HG02981 (cell line): ENCODE measurements around the gene CMPK1.

ENCODE experiments used
- ATAC-seq: cut with Tn5 transposase; IDR thresholded peaks from one replicate; pipeline ENCODE4 v1.9.1; 2021; ENCODE audit warnings: mild to moderate bottlenecking, moderate library complexity; ENCODE audit not compliant: unreplicated experiment

CMPK1 gene

DNA sequence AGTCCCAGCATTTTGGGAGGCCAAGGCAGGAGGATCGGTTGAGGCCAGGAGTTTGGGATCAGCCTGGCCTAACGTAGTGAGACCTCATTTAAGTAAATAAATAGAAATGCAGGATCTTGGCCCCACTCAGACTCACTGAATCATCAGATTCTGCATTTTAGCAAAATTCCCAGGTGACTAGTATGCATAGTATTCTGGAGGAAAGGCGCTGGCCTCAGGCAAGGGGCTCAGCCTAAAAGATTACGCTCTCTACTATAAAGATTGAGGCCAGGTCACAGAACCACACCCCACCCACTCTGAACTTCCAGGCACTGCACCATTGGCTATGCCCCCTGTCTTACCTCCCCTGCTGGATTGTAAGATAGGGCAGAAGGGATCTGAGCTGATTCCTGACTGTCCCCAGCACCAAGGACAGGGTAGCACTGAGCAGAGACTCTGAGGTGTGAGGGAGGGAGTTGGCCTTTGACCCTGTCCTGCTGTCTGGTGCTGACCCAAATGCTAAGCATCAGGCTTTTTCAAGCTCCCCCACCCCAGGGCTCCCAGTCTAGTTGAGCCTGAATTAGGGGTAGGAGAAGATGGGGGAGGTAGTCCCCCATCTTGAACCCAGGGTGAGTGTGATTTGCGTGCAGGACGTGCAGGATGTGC lies 85.2 kb downstream of the CMPK1 start:
- no peak for ATAC-seq

DNA sequence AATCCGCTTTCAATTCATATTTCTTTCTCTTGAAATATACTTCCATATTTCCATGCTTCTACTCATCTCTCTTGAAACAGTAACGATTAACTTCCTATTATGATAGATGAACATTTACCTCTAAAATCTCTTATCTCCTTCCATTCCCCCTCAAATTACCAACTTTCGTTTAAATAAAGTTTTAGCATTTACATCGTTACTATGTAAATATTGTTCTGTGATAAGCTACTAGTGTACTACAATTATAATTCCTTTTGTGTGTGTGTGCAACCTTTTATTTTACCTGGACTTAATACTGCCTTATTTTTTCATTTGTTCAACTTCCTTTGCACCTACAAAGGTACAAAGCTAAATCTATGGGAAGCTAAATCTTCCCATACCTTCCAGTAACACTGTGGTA lies 87.0 kb downstream of the CMPK1 start:
- no peak for ATAC-seq

DNA sequence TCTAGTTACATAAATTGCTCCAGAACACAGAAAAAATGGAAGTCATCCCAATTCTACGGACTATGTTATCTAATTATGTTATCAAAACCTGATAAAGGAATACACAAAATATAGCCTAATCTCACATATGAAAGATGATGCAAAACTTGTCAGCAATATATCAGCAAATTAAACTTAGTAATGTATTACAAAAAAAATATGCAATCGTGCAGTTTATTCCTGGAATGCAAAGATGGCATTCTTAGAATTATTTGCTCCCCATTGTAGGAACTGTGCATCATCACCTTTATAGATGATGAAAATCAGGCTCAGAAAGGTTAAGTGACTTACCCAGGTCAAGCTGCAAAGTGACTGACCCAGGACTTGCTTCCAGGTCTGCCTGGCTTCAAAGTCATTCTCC lies 90.3 kb downstream of the CMPK1 start:
- no peak for ATAC-seq

DNA sequence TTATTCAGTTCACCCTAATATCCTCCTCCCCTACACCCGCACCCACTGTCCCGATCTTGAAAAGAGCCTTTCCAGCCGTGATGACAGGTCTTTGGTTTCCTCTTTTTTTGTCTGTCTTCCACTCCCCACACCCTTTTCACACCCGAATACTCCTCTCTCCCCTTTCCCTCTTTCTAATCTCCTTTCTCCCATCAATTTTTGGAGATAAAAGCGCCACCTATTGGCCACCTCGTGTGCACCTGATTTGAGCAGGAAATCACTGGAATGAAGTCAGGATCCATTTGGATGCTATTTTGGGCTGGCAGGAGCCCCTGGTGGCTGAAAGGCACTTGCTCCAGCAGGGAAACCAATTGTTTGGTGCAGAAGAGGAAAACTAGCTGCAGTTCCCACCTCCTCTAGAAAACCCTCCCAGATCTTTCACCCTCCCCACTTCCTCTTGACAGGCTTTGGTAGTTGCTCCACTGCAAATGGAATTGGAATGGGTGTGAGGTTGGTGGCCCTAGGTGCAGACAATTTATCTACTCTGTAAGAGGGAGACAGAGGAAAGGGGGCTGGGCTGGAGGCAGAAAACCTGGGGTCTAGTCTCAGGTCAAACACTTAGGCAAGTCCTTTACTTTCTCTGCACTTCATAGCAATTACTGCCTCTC lies 90.9 kb downstream of the CMPK1 start:
- ATAC-seq: no peak
